NCI-H748 treated with DMSO at 0.1 percent for 48 hours (cell line): Measurements from ENCODE around the gene RPL27A.
"Not testable (repeated sequence)": the region's sequence is repeated elsewhere in the genome, so short reads cannot be mapped to it uniquely, and the experiment has no call there.

ENCODE experiments used
- DNase-seq: peaks from one replicate; lab custom pipeline; 2025; lab: John Stamatoyannopoulos, UW

The RPL27A gene

DNA sequence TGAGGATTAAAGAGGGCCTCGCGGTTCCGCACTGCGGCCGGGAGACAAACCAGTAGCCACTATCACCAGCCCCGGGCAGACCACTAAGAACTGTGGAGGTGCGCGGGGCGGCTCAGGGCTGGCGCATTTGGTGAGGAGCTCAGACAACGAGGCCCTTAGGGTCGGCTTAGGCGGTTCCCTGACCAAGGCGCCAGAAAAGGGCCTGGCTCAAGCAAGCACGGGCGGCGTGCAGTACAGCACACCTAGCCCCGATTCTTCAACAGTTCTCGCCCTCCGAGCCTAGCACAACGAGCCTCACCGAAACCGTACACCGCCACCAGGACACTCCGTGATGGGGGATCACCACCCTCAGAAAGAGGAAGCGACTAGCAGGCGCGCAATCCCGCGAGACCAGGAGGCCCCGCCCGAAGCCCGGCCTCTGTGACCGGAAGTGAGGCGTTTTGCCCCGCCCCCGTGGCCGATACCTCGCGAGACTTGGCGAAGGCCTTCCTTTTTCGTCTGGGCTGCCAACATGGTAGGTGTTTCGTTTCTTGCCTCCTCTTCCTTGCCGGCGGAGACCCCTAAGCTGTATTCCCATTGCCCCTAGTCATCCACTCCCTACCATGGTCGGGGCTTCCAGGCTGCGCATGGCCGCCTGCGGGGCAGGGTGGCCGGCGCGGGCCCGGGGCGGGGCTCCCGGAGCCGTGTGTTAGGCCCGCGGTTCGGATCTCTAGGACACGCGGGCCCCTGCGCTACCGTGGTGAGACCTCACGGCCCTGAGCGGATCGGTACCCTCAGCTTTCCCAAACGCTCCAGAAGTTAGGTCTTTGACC, at the start of gene RPL27A, which contains the start of gene TRIM66:
TSS of gene RPL27A (plus strand) at position 490 of the 812 bp plus-strand sequence. CDS start at position 512, 22 bp downstream.
TSS of gene TRIM66 (minus strand) at position 363 of the 812 bp plus-strand sequence. CDS start 10,391 bp downstream, outside the sequence.
- peak; percentile 85 for DNase-seq

DNA sequence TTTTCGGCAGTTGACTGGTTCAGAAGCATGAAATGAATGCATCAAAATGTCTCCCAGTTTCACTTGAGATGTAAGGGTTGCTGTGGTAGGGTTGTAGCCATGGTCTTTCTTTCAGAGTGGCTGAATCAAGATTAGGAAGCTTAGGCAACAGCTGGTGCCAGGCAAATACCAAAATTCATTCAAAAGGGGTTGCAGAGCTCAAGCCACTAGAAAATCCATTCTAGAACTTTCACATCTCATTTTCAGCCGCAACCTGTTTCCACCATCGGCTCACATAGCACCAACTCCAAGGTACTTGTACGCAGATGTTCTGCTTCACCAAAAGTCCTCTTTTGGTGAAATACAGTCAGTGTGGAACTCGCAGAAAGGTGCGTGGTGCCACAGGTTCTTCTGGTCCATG, 48.1 kb upstream of the RPL27A start:
- DNase-seq, result no peak

DNA sequence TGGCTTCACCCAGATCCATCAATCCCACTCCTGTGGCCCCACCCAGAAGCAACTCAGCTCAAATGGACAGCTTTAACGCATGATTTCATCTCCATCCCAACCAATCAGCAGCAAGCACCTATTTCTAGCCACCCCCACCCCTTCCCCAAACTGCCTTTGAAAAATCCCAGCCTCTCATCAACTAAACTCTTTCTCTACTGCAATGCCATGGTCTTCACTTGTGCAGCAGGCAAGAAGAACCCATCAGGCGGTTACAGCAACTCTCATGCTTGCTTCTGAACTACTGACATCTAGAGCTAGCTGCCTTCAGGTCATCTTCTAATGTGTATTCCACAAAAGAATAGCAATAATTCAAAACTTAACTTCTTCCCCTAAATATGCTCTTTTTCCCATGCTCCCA, 46.5 kb upstream of the RPL27A start:
- no peak for DNase-seq

DNA sequence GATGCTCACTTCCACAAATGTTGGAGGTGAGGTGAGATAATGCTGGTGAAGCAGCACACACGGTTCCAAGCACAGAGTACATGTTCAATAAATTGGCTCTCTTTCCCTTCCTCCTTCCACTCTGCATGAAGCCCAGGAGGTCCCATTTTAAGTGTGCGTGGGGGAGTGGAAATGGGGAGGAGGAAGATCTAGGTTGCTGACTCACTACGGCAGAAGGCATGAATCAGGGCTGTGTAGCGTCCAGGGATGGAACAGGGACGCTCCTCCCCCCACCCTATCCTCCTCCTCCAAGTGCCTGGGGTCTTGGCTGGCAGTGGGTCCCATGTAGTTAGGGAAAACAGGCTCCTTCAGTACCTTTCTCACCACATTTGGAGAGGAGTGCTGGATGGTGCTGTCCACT, 44.3 kb upstream of the RPL27A start:
- DNase-seq, result no peak

DNA sequence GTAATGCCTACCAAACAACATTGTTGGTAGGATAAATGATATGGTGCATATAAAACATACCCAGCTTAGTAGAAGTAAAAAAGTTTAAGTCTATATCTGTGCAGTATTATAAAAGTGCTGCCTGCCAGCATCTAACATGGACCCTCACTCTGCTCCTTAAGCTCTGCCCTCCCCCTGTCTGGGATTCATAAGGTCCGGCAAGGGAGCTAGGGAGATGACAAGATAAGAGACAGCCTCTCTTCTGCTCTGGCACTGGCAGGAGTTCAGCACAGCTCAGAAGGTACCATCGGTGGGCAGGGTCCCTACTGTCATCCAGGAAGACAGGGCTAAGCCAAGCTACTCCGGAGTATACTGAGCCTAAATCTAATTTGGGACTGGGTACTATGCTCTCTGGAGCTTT, 42.9 kb upstream of the RPL27A start:
- DNase-seq, result no peak

DNA sequence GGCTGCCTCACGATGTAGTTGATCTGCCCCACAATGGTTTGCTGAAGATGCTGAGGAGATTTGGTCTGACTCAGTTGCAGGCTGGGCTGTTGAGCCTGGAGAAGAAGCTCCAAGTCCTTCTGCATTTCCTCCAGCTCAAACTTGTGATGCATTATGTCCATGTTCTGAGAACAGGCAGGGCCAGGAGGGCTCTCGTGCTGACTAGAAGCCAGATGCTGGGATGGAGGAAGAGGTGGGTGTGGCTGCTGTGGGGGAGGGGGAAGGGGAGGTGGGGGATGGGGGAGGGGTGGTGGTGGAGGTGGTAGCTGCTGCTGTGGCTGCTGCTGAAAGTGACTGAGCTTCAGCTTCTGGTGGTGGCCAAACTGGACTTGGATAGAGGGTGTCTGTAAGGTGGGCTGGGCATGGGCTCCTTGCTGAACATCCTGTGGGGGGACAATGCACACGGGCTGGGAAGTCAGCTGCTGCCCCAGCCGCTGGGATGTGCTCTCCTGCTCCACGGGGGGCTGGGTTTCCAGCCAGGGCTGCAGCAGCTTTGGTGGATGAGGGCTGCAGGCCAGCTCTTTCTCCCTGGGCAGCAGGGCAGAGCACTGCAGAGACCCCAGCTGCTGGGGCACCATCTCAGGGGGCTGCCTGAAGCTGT, 42.2 kb upstream of the RPL27A start:
- DNase-seq, result no peak

DNA sequence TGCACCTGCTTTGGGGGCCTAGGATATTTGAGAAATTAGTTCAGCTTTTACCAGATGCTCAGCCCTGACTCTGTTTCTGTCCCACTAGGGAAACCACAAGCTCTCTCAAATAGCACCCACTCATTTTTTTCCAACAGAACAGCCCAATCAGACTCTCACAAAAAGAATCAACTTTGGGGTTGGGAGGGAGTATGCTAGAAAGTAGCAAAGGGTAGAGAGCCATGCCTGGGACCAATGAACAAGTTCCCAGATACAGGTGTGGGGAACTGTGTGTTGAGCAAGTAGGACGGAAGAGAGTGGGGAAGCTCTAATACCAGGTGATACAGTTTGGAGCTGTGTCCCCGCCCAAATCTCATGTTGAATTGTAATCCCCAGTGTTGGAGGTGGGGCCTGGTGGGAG, 41.3 kb upstream of the RPL27A start:
- DNase-seq, result no peak

DNA sequence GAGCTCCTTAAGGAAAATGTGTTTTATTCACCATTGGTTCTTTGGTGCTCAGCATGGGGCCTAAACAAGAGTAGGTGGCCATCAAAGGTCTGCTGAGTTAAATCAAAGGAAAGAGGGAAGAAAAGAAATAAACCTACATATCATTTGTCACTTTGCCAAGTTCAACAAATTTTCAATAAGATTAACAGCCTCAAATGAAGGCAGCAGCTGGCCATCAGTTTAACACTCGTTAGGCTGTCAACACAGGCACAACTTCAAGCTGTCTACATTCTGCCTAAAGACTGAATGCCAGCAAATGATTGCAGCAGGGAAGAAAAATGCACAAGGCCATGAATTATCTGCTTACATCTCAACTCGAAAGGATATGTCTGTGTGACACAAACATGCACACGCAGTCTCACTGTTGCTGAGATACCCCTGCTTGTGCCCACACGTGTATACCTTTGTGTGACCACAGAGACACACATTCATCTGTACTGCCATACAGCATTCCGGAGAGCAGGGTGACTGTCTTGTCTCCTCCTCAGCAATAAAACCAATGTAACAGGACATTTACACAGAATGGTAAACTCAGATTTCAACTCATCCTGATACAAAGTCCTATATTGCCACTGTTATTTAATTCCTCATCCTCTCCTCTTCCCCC, 40.3 kb upstream of the RPL27A start:
- no peak for DNase-seq

DNA sequence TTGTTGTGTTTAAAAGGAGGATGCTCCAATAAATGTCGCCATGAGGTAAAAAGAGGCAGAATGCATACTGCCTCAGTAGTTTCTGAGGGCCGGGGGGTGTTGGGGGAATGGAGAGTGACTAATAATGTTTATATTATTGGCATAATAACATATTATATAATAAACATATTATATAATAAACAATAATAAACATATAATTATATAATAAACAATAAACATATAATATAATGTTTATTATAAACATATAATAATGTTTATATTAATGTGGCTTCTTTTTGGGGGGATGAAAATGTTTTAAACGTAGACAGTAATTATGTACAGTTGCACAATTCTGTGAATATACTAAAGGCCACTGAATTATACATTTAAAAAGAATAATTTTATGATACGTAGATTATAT, 35.7 kb upstream of the RPL27A start:
- no peak for DNase-seq

DNA sequence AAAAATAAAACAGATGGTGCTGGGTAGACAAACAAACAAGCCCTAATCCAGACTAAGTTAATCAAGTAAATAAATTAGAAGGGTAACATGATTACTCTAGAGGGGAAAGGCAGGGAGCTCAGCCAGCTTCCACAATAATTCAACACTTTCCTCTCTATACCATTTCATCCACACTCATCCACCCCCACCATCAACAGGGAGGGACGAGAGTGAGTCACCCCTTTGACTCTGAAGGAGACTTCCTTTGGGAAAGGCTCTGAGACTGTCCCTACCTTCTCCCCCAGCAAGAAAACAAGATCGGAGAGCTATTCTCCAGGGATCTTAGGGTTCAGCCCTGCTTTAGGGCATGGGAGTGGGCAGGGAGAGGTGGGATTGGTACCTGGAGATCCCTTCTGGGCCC, 33.2 kb upstream of the RPL27A start:
- no peak for DNase-seq

DNA sequence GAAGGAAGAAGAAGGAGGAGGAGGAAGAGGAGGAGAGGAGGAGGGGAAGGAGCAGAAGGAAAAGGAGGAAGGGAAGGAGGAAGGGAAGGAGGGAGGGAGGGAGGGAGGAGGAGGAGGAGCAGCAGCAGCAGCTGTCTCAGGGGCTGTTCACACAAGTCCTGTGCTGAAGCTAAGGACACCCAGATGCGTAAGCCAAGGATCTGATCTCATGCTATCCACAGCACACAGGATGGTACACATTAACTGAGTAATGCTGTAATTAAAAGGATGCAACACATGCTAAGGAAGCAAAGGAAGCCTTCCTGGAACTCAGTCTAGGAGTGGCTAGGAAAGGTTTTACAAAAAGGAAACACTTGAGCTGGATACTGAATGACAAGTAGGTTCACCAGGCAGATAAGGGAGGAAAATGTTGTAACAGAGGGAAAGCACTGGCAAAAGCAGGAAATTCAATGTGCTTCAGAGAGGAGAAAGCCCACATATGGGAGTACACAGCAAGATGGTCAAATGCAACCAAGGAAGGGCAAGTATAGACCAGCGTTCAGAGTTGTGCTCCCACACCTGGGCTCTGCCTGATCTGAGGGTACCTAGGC, 32.1 kb upstream of the RPL27A start:
- DNase-seq, result no peak

DNA sequence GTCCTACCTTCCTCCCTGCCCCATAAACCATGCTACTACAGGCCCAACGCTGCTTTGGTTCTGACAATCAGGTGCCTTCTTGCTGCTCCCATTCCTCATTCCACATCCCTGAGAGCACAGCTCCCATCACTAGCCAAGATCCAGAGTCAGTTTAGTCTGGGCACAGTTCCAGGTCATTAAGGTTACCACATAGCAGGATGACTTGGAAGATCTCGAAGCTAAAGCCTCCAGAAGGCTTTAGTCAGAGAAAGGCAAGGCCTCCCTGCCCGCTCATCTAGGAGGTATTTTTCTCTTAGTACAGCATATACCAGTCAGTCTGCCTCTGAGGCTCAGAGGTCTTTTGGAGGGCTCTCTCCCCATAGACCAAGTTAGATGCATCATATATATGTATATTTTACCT, 30.5 kb upstream of the RPL27A start:
- no peak for DNase-seq

DNA sequence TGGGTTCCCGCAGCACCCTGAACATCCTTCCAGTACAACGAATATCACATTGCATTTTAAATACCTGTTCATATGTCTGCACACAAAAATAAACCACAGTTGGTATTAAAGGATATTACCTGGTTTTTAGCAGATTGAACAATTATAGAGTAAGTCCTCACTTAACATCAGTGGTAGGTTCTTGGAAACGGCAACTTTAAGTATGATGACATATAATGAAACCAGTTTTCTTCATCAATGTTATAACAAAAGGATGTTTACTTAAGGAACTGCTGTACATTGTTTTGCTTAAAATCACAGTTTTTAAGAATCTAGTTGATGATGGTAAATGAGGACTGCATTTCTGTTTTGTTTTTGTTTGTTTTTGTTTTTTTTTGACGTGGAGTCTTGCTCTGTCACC, 28.1 kb upstream of the RPL27A start:
- DNase-seq, result no peak

DNA sequence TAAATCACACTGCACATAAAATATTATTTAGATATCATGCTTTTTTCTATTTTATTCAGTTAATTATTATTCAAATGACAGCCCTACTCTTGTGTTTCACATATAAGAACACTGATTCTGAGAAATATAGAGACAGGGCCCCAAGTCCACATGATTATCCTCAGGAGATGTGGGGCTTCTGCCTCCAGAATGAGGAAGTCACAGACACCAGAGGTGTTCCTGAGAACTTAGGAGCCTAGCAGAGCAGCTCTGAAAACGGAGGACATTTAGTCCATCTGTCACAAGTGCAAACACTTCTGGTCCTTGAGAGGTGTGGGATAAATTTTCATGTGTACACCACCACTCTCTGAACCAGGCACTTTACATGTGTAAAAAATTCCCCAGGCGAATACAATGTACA, 26.3 kb upstream of the RPL27A start:
- no peak for DNase-seq

DNA sequence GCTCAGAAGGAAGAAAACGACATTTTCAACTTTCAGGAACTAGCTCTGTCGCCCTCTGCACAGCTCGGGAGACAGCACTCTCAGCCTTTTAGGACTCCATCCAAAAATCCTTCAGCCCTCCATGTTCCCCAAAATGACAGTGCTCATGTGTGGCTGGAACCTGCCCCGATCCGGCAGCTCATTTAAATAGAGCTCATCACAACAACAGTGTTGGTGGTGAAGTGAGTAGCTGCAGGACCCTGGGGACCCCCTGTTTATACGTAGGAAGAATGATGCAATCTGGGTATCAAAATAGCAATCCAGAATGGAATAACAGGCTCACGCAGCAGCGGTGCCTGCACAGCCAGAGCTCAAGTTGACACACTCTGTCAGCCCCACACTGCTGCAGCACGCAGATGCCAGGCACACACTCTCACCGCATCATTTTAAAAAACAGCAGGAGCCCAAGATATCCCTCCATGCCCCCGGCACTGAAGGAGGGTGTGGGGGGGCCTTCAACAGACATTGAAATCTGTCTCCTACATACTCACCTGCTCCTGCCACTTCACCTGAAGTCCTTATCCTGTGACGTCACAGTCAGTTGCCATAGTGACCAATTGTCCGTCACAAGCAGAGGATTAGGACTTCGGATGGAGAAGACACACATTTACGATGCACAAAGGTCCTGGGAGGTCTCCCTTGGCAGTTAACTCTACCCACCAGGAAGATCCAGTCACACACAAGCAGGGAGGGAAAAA, 24.1 kb upstream of the RPL27A start:
- no peak for DNase-seq

DNA sequence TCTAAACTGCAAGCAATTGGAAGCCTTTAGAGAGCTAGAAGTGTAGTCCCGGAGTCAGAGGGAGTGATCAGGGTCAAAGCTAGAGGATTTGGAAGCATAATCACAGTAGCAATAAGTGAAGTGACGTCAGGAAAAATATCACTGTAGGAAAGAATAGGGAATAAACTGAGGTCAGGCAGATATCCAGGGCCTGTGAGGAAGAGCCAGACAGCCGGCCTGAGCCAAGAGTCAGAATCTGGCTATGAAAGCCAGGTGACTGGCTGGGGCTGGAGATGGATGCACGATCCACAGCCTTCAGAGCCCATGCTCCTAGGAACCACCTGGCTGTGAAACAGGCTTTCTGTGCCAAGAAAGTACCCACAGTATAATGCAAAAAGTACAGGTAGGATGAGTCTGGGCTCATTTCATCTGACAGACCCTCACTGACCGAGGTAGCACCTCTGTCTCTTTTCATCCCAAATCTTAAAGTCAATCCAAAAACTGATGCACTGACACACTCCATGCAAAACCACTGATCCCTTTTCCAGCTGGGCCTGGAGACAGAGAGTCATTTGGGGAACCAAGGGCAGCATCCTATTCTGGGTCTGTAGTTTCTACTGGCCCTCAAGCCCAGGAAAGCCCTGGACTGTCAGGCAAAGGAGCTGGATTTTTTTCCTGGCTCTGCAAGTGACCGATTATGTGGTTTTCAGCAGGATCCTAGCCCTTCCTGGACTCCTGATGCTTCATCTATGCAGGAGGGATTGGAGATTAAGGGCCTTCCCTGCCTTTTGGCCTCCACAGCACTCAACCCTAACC, 21.4 kb upstream of the RPL27A start:
- DNase-seq, result no peak

DNA sequence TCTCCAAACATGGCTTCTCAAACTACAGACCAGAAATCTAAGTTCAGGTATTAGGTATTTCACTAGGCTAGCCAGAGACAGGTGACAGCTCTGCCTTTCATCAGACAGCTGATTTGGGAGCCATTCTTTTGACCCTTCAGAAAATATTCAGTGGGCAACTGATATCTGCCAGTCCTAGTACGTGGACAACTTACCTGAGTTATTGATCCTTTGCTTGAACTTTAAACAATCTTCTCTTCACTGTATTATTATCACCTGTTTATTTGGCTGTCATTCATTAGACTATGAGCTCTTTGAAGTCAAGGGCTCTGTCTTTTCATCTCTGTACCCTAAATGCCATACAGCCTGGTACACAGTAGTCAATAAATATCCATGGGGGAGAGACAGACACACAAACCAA, 17.4 kb upstream of the RPL27A start:
- no peak for DNase-seq

DNA sequence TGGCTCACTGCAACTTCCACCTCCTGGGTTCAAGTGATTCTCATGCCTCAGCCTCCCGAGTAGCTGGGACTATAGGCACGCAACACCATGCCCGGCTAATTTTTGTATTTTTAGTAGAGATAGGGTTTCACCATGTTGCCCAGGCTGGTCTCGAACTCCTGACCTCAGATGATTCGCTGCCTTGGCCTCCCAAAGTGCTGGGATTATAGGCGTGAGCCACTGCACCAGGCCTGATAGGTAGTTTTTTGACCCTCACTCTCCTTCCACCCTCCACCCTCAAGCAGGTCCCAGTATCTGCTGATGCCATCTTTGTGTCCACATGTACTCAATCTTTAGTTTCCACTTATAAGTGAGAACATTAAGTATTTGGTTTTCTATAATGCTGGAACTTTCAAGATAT, 12.5 kb upstream of the RPL27A start:
- DNase-seq, result not testable (repeated sequence)

DNA sequence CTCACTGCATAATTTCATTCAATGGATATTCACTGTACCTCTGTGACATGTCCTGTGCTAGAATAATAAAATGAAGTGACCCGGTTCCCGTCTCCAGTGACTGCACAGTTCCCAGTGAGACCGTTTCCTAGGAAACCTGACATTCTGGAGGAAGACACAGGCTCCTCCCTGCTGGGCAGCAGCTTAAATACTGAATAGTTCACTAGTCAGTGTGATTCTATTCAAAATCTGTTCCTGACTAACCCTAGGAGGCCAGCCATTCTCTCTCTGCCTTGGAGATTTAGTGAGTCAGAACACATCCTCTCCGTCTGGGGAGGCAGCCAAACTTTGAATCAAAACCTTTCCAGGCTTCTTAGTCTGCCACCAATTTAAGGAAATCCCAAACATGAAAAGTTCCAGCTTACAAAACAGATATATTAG, 11.4 kb upstream of the RPL27A start:
- DNase-seq, result no peak

DNA sequence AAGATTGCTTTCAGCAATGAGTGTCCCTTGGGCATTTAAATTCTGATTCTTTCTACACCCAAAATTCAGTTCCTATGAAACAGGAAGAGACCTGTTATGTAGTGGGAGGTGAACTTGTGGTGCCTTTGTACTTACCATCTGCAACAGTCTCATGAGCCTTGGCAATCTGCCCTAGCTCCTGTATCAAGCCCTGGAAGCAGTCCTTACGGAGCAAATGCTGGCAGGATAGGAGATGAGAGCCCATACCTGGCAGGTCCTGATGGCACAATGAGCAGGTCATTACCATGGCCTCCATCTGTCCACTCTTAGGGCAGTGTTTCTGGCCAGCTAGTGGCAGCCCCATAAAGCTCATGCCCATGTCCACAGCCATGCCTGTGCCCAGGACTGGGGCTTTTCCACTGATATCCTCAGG, 10.9 kb upstream of the RPL27A start:
- DNase-seq, result no peak

DNA sequence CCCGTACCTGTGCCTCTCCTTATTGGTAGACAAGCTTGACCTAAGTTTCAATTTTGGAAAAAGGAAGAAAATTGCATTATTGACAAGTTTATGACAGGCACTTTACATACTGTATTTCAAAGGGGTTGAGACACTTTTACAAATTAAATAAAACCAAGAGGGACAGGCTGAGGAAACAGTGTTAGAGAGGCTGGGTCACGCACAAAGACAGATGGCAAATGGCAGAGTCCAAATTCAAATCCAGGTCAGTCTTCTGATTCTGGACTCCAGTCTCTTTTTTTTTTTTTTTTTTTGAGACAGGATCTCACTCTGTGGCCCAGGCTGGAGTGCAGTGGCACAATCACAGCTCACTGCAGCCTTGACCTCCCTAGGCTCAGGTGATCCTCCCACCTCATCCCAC, 10.2 kb upstream of the RPL27A start:
- DNase-seq, result no peak
